GM19438 (cell line): Measurements from ENCODE around the gene INSRR.

Experiments used
- ATAC-seq: cut with Tn5 transposase; IDR thresholded peaks from one replicate; pipeline ENCODE4 v1.9.1; 2021; ENCODE audit warnings: low read depth; ENCODE audit not compliant: unreplicated experiment

The INSRR gene

GRCh38 chr1:156876281-156876680, 17.4 kb upstream of the INSRR start:
- no peak for ATAC-seq

DNA sequence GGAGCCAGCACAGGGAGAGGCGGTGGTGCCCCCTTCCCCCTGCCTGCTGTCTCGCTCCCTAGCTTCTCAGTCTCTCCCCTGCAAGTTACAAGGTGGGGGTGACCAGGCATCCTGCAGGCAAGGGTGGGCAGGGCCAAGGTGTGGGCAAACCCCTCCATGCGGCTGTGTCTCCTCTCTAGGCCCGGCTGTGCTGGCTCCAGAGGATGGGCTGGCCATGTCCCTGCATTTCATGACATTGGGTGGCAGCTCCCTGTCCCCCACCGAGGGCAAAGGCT, 16.4 kb upstream of the INSRR start:
- no peak for ATAC-seq

DNA sequence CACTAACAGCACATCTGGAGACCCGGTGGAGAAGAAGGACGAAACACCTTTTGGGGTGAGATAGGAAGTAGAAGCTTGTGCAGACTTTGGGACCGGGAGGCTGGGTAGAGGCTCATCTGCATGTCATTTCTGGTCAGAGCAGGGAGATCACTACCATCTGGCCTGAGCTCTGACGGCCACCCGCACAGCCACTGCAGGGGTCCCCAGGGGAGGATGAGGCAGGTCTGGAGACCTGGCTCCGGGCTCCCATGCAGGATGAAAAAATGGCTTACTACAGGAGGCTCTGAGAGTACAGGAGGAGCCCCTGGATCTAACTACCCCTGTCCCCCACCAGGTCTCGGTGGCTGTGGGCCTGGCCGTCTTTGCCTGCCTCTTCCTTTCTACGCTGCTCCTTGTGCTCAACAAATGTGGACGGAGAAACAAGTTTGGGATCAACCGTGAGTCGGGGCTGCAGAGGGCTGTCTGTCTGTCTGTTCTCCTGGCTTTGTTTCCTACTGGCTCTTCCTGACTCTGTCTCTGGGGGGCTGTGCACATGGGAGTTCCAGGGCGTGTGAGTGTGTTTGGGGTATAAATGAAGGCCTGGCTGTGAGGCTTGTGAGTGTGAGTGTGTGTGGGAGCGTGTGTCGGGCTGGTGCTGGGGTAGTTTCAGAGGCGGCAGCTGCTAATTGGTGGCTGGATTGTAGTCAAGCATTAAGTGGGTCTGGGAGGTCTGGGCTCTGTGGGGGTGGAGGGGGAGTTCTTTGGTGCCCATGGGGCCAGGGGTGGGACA, 15.8 kb upstream of the INSRR start:
- no peak for ATAC-seq

DNA sequence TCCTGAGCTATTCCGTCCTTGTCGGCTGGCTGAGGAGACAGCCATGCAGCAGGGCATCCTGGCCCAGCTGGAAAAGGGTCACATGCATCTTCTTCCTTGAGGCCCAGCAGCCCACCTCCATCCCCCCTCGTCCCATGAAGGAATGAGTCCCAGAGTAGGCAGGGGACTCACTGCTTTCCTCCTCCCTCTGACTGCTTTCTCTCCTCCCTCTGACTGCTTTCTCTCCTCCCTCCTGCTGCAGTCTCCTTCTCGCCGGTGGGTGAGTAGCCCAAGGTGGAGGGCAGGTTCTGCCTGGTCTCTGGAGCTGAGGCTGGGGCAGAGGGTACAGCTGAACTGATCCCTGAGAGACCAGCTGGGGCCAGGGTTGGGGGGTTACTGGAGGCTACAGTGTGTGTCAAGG, 15.2 kb upstream of the INSRR start:
- ATAC-seq: no peak

- no peak for ATAC-seq
These were observed 14.7 kb upstream of the INSRR start for GRCh38 chr1:156873659-156874058.

- ATAC-seq: no peak
These were observed 10.5 kb upstream of the INSRR start for GRCh38 chr1:156869455-156869854.

GRCh38 chr1:156868341-156868740, 9.4 kb upstream of the INSRR start:
- ATAC-seq: no peak

DNA sequence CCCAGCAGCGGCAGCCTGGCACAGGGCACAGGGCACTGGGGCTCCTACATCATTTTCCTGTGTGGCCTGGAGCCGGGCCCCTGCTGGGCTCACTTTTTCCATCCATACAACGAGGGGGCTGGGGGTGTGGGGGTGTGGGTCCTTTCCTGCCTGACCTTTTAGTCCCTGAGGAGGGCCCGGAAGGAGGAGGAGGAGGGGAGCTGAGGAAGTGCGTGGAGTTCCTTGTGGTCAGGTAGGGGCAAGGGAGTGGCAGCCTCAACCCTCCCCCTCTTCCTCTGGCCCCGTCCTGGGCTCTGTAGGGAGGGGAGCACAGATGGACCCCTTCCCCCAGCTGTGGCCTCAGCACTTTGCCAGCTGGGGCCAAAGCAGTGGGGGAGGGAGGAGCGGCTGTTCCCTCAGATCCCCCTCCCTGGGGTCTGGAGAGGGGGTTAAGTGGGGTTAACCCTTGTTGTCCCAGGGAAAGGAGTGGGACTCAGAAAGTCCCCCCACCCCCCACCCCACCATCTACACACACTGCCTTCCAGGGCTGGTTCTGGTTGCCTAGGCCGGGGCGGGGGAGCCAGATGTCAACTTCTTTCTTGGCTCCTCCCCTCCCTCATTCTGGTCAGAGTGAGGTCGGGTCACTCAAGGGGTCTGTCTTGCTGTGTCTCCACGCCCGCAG, 7.5 kb upstream of the INSRR start:
- no peak for ATAC-seq

GRCh38 chr1:156865865-156866248, 6.9 kb upstream of the INSRR start:
- ATAC-seq: no peak

GRCh38 chr1:156865258-156865657, 6.3 kb upstream of the INSRR start:
- ATAC-seq: no peak

GRCh38 chr1:156864796-156865195, 5.9 kb upstream of the INSRR start:
- ATAC-seq: no peak

DNA sequence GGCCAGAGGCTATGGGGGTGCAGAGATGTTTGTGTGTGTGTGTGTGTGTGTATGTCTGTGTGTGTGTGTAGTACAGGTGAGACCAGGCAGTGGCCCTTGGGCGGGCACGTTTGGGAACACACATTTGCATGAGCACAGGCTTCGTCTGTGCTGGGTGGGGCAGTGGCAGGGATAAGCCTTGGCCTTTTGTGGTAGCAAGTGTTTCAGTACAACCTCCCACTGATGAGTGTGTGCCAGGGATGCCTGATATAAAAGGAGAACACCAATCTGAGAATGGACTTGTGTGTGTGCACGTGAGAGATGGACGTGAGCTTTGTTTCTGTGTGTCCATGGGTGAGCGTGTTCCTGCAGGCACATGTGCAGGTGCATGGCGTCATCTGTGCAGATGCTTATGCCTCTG, 4.7 kb upstream of the INSRR start:
- no peak for ATAC-seq

- ATAC-seq: no peak
These were observed 4.2 kb upstream of the INSRR start for GRCh38 chr1:156862997-156863599.

- no peak for ATAC-seq
These were observed 3.7 kb upstream of the INSRR start for GRCh38 chr1:156862584-156862983.

DNA sequence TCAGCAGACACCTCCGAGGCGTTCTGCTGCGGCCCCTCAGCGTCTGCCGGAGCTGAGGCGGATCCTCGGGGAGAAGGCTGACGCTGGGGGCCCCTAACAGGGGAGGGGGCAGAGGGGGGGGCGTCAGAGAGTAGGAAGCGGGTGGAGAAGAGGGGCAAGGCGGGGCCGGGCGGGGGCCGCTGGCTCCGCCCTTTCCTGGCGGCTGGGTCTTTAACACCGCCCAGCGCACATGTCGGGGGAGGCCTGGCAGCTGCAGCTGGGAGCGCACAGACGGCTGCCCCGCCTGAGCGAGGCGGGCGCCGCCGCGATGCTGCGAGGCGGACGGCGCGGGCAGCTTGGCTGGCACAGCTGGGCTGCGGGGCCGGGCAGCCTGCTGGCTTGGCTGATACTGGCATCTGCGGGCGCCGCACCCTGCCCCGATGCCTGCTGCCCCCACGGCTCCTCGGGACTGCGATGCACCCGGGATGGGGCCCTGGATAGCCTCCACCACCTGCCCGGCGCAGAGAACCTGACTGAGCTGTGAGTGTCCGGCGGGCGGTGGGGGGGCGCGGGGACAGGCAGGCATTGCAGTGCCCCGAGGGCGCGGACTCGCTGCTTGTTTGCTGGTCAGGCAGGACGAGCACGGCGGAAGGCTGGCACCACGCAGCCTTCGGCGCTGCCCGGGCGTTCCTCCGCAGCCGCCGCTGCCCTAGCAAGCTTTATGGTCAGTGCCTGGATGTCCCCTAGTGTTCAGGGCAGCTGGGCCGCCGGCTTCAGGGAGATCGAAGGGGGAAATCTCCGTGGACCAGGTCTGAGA, 1.9 kb upstream of the INSRR start, which contains the start of gene NTRK1:
Gene NTRK1 (plus strand): TSS at position 238 of the 796 bp plus-strand sequence. CDS start 70 bp downstream, at position 308.
- no peak for ATAC-seq

- ATAC-seq: no peak
These were observed 1.3 kb upstream of the INSRR start for GRCh38 chr1:156860113-156860627.

- ATAC-seq: no peak
These were observed 701 bp upstream of the INSRR start for GRCh38 chr1:156859523-156860112.

GRCh38 chr1:156858555-156858956, 361 bp downstream of the INSRR start:
- no peak for ATAC-seq

GRCh38 chr1:156857532-156857931, 1.4 kb downstream of the INSRR start:
- ATAC-seq: no peak

DNA sequence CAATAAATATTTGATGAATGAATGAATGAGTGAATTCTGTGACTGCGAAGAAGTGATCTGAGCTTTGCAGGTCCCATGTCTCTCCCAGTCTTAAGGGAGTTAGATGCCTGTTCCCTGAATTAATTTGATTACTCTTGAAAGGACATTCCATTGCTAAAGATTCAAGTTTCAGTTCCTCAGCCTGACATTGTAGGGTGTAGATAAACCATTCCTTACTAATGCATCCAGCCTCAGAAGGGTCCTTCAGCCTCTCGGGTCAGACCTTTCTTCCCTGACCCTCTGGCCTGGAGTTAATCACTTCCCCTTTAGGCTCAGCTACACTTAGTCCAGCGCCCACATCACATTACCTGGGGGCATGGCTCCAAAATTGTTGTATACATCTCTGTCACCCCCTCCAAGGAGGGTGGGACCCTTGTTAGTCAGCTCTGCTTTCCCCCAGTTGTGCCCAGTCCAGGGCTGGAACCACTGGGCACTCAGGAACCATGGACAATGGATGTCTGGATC, 2.6 kb downstream of the INSRR start:
- ATAC-seq: no peak
